Ishikawa (cell line): Measurements from ENCODE around the gene PIM3.

ENCODE experiments used
- CEBPB ChIP-seq: IDR thresholded peaks from 2 replicates; pipeline ENCODE4 v1.6.1; 2012
- CREB1 ChIP-seq: IDR thresholded peaks from 2 replicates; pipeline ENCODE4 v1.6.1; 2012; ENCODE audit warnings: low read depth
- EGR1 ChIP-seq: IDR thresholded peaks from 2 replicates; pipeline ENCODE4 v1.6.1; 2012
- EP300 ChIP-seq: IDR thresholded peaks from 2 replicates; pipeline ENCODE4 v1.6.1; 2012; ENCODE audit warnings: borderline replicate concordance
- FOXM1 ChIP-seq: IDR thresholded peaks from 2 replicates; pipeline ENCODE4 v1.6.1; 2012; ENCODE audit warnings: low read depth, borderline replicate concordance
- NFIC ChIP-seq: IDR thresholded peaks from 2 replicates; pipeline ENCODE4 v1.6.1; 2012
- RAD21 ChIP-seq: IDR thresholded peaks from 2 replicates; pipeline ENCODE4 v1.6.1; 2012; ENCODE audit warnings: low read depth
- TAF1 ChIP-seq: IDR thresholded peaks from 2 replicates; pipeline ENCODE4 v1.6.1; 2012; ENCODE audit warnings: low read depth, mild to moderate bottlenecking
- TCF12 ChIP-seq: IDR thresholded peaks from 2 replicates; pipeline ENCODE4 v1.6.1; 2012; ENCODE audit warnings: low read depth
- TEAD4 ChIP-seq: IDR thresholded peaks from 2 replicates; pipeline ENCODE4 v1.6.1; 2012
- YY1 ChIP-seq: IDR thresholded peaks from 2 replicates; pipeline ENCODE4 v1.6.1; 2012; ENCODE audit warnings: low read depth
- ZBTB7A ChIP-seq: IDR thresholded peaks from 2 replicates; pipeline ENCODE4 v1.6.1; 2012; ENCODE audit warnings: low read depth
- TF ChIP-seq, protein P1 (sequence below): IDR thresholded peaks from 2 replicates; pipeline ENCODE4 v1.6.1; 2012
- TF ChIP-seq, protein P2 (sequence below): IDR thresholded peaks from 2 replicates; pipeline ENCODE4 v1.6.1; 2012
- TF ChIP-seq, protein P3 (sequence below): IDR thresholded peaks from 2 replicates; pipeline ENCODE4 v1.6.1; 2012; ENCODE audit warnings: low read depth, mild to moderate bottlenecking

Gene PIM3

DNA sequence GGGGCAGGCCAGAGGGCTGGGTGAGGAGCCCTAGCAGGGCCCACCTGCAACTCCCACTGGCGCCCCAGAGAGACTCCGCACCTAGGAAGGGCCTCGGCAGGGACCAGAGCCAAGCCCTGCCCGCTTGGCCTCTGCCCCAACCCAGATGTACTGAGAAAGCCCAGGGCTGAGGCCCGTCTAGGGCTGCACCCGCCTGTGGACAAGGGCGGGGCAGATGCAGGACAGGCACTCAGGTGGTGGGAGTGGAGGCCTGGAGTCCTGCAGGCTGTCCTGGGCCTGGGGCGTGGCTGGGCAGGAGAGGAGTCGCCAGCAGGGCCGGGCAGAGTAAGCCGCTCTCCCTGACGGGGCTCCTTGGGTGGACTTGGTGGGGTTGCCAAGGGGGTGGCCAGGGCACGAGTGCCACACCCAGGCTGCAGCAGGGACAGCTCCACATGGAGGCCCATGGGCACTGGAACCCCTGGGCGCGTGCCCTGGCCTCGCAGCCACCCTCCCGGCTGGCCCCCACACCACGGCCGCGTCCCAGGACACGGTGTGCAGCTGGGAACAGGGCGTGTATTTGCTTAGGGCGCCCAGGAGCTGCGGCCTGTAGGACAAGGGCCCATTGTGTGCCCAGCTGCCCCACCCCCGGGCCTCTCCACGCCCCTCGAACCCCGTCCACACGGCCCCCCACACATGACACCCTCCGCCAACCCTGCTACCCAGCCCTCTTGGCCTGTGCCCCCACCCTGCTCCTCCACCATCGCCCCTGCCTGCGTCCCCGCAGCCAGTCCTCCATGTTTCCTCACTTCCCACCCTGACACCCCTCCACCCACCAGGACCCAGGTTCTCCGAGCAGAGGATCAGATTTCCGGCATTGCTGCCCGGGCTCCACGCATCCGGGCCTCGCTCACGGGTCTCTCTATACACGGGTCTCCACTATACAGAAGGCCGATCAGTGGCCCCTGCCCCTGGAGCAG is 11.3 kb upstream of the PIM3 start:
- no peak for TF ChIP-seq FOXM1
- no peak for TF ChIP-seq TEAD4
- peak; percentile 54 for TF ChIP-seq ZBTB7A
- TF ChIP-seq, protein P1, sequence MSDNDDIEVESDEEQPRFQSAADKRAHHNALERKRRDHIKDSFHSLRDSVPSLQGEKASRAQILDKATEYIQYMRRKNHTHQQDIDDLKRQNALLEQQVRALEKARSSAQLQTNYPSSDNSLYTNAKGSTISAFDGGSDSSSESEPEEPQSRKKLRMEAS = peak; percentile 64; the same call in 1 of the 2 replicates
- TF ChIP-seq EP300 = no peak; the same call in 1 of the 2 replicates
- TF ChIP-seq, protein P2, sequence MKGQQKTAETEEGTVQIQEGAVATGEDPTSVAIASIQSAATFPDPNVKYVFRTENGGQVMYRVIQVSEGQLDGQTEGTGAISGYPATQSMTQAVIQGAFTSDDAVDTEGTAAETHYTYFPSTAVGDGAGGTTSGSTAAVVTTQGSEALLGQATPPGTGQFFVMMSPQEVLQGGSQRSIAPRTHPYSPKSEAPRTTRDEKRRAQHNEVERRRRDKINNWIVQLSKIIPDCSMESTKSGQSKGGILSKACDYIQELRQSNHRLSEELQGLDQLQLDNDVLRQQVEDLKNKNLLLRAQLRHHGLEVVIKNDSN = peak; percentile 3; the same call in 1 of the 2 replicates
- no peak for TF ChIP-seq TAF1
- TF ChIP-seq NFIC = peak; percentile 68
- TF ChIP-seq CREB1 = no peak
- no peak for TF ChIP-seq YY1
- TF ChIP-seq EGR1 = no peak
- peak; percentile 65; the same call in 1 of the 2 replicates for TF ChIP-seq TCF12
- no peak for TF ChIP-seq CEBPB
- TF ChIP-seq, protein P3, sequence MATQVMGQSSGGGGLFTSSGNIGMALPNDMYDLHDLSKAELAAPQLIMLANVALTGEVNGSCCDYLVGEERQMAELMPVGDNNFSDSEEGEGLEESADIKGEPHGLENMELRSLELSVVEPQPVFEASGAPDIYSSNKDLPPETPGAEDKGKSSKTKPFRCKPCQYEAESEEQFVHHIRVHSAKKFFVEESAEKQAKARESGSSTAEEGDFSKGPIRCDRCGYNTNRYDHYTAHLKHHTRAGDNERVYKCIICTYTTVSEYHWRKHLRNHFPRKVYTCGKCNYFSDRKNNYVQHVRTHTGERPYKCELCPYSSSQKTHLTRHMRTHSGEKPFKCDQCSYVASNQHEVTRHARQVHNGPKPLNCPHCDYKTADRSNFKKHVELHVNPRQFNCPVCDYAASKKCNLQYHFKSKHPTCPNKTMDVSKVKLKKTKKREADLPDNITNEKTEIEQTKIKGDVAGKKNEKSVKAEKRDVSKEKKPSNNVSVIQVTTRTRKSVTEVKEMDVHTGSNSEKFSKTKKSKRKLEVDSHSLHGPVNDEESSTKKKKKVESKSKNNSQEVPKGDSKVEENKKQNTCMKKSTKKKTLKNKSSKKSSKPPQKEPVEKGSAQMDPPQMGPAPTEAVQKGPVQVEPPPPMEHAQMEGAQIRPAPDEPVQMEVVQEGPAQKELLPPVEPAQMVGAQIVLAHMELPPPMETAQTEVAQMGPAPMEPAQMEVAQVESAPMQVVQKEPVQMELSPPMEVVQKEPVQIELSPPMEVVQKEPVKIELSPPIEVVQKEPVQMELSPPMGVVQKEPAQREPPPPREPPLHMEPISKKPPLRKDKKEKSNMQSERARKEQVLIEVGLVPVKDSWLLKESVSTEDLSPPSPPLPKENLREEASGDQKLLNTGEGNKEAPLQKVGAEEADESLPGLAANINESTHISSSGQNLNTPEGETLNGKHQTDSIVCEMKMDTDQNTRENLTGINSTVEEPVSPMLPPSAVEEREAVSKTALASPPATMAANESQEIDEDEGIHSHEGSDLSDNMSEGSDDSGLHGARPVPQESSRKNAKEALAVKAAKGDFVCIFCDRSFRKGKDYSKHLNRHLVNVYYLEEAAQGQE = no peak

DNA sequence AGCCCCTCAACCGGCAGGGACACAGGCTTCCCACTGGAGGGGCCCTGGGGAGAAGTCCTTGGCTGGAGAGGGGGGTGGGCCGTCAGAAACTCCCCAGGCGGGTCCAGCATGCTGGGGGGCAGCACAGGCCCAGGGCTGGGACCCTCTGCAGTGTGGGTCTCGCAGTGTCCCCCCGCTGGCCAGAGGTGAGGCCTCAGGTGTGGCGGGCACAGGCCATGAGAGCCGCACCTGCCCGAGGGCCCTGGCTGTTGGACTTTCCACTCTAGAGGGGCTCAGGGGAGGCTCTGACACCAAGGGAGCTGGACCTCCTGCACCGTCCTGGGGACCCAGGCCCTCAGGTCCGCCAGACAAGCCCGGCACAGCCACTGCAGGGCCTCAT is 10.7 kb upstream of the PIM3 start:
- TF ChIP-seq NFIC (no peak), TAF1 (no peak), CEBPB (no peak), TEAD4 (no peak), YY1 (no peak), FOXM1 (no peak), CREB1 (no peak), TCF12 (no peak), EP300 (no peak), EGR1 (no peak), RAD21 (no peak), ZBTB7A (no peak)
- TF ChIP-seq, protein P3 = no peak
- TF ChIP-seq, protein P2 = no peak
- TF ChIP-seq, protein P1 = no peak

DNA sequence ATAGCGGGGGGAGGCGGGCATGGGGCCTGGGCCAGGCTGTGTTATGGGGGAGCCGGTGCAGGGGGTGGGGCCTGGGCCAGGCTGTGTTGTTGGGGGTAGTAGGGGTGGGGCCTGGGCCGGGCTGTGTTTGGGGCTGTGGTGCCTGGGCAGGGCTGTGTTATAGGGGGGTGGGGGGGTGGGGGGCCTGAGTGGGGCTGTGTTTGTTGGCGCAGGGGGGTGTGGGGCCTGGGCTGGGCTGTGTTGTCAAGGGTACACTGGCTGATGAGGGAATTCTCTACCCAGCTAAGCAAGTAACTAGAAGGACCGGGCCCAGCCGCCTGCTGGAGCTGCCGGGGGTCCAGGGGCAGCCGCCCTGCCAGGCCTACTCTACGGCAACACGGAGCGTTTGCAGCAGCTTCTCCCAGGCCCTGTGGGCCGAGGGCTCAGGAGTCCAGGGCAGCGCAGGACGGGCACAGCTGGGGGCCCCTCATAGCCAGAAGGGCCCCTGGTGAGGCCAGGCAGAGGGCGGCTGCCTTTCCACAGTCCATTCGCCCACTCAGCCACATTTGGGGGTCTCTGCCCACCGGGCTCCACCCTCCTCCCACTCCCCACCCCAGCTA is 10.1 kb upstream of the PIM3 start:
- TF ChIP-seq YY1 = no peak
- no peak for TF ChIP-seq CREB1
- TF ChIP-seq, protein P1 = no peak
- TF ChIP-seq, protein P3 = no peak
- no peak for TF ChIP-seq EGR1
- TF ChIP-seq ZBTB7A = no peak
- TF ChIP-seq, protein P2 = no peak
- no peak for TF ChIP-seq TCF12
- no peak for TF ChIP-seq CEBPB
- no peak for TF ChIP-seq TEAD4
- no peak for TF ChIP-seq NFIC
- no peak for TF ChIP-seq TAF1
- no peak for TF ChIP-seq RAD21
- TF ChIP-seq EP300 = no peak
- TF ChIP-seq FOXM1 = no peak
